Neutrophil (primary cell): Measurements from ENCODE around the gene GOLIM4.
A peak's percentile ranks its signal among the peaks of the same experiment; 100 is the strongest.

Experiments
- H3K27ac ChIP-seq: fragments of 200-600 bp; sonication (generic); 2 replicates; pipeline ENCODE4 v1.5.1; 2016; ENCODE audit warnings: mild to moderate bottlenecking, moderate library complexity
- H3K27me3 ChIP-seq: fragments of 200-600 bp; sonication (generic); 2 replicates; pipeline ENCODE4 v1.6.0; 2016; ENCODE audit warnings: mild to moderate bottlenecking
- H3K36me3 ChIP-seq: fragments of 200-600 bp; sonication (generic); 2 replicates; pipeline ENCODE4 v1.5.1; 2017
- H3K4me1 ChIP-seq, 2 experiments: fragments of 200-600 bp in 1 of 2; sonication (generic) in 1 of 2; 1 replicate in 1 of 2; 2 replicates in 1 of 2; pipeline versions ENCODE4 v1.5.1 to v1.6.1; 2013 to 2016; ENCODE audit warnings: low read depth in 1 of 2, low read length in 1 of 2, mild to moderate bottlenecking in 1 of 2, moderate library complexity in 1 of 2; ENCODE audit not compliant: control insufficient read depth in 1 of 2, insufficient read depth in 1 of 2
- H3K4me3 ChIP-seq, 2 experiments: fragments of 200-600 bp in 1 of 2; sonication (generic) in 1 of 2; 1 replicate in 1 of 2; 2 replicates in 1 of 2; pipeline ENCODE4 v1.5.1; 2013 to 2016; ENCODE audit warnings: low read depth in 1 of 2, low read length in 1 of 2, mild to moderate bottlenecking in 1 of 2, moderate library complexity in 1 of 2
- H3K9me3 ChIP-seq: fragments of 200-600 bp; sonication (generic); 2 replicates; pipeline ENCODE4 v1.5.1; 2016
- TF ChIP-seq, protein P1 (sequence below): fragments of 200-600 bp; sonication (generic); IDR thresholded peaks from 2 replicates; pipeline ENCODE4 v1.5.1; 2016; ENCODE audit warnings: antibody characterized with exemption

GOLIM4 gene

DNA sequence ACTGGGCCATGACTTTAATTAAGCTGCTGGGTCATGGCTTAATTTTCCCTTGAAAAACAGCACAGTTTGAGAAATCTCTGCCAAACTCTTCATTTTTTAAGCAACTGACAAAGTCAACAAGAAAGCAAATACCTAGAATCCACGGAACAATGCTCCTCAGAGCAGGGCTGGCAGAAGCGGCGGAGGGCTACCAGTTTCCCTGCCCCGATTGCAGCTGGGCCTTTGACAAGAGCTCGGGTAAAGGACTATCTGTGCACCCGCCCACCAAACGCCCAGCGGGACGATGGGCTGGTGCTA, 1.2 kb downstream of the GOLIM4 start:
- Histone ChIP-seq H3K27ac (peak overlapping the region; percentile 64), H3K9me3 (no peaks in the 10 kb centered on the region), H3K36me3 (no peaks in the 10 kb centered on the region), H3K4me3 (peak overlapping the region; percentile 73 to 78), H3K27me3 (peaks cover 4% of the 10 kb centered on the region), H3K4me1 (peaks cover 19% of the 10 kb centered on the region in 2 experiments)
- TF ChIP-seq, protein P1, sequence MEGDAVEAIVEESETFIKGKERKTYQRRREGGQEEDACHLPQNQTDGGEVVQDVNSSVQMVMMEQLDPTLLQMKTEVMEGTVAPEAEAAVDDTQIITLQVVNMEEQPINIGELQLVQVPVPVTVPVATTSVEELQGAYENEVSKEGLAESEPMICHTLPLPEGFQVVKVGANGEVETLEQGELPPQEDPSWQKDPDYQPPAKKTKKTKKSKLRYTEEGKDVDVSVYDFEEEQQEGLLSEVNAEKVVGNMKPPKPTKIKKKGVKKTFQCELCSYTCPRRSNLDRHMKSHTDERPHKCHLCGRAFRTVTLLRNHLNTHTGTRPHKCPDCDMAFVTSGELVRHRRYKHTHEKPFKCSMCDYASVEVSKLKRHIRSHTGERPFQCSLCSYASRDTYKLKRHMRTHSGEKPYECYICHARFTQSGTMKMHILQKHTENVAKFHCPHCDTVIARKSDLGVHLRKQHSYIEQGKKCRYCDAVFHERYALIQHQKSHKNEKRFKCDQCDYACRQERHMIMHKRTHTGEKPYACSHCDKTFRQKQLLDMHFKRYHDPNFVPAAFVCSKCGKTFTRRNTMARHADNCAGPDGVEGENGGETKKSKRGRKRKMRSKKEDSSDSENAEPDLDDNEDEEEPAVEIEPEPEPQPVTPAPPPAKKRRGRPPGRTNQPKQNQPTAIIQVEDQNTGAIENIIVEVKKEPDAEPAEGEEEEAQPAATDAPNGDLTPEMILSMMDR, result no peak

DNA sequence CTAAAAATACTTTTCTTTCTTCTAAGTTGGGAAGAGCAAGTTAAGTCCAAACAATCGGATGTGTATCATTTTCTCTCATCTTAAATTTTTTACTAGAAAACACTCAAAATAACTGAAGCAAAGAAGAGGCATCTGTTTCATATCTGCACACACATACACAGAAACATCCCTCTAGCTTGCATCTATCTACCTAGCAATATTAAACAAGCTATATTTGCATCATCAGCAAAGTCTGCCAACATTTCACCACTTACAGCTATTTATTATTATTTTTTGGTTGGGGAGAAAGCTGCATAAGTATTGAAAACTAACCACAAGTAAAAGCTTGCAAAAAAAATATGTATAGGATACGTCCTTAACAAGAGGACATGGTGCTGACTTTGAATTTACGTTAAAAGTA, 1.9 kb downstream of the GOLIM4 start:
- H3K9me3 ChIP-seq, result no peaks in the 10 kb centered on the region
- no peak overlapping the region for H3K4me3 ChIP-seq
- peaks cover 19% of the 10 kb centered on the region in 2 experiments for H3K4me1 ChIP-seq
- H3K27ac ChIP-seq, result no peak overlapping the region
- peaks cover 4% of the 10 kb centered on the region for H3K27me3 ChIP-seq
- H3K36me3 ChIP-seq, result no peaks in the 10 kb centered on the region
- TF ChIP-seq, protein P1, result no peak

DNA sequence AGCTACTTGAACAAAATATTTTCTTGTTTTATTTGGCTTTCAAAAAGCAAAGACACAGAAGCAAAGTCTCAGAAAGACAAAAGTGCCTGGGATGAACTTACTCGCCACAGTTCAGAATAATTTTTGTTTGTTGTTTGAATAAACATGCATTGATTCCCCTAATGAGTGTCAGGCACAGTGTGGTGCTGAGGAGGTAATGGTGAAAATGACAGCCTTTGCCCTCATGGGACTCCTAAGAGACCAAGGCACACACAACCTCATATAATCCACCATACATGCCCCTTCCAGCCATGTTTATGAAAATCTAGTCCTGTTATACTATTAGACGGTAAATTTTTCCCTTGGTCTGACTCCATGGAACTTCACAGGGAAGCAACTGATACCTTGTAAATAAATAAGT, 2.5 kb downstream of the GOLIM4 start:
- TF ChIP-seq, protein P1, result no peak
- Histone ChIP-seq H3K9me3 (no peaks in the 10 kb centered on the region), H3K36me3 (no peaks in the 10 kb centered on the region), H3K27me3 (peaks cover 4% of the 10 kb centered on the region), H3K4me1 (peaks cover 19% of the 10 kb centered on the region in 2 experiments), H3K4me3 (no peak overlapping the region), H3K27ac (no peak overlapping the region)

DNA sequence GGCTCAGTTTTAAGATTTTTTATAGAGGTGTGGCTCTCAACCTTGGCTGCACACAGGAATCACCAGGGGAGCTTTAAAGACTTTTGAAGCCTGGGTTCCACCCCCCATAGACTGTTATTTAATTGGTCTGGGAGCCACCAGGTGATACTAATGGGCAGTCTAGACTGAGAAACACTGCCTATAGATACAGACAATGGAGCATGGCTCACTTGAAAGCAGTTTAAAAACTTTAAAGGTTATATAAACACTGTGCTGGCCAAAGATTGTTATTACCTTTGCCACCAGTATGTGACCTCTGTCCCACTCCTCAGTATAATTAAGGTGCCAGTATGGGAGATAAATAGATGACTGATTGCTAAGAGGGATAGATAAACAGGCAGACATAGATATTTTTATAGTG, 3.8 kb downstream of the GOLIM4 start:
- TF ChIP-seq, protein P1, result no peak
- Histone ChIP-seq H3K9me3 (no peaks in the 10 kb centered on the region), H3K4me1 (peaks cover 19% of the 10 kb centered on the region in 2 experiments), H3K27me3 (peaks cover 4% of the 10 kb centered on the region), H3K4me3 (no peak overlapping the region), H3K27ac (no peak overlapping the region), H3K36me3 (no peaks in the 10 kb centered on the region)

DNA sequence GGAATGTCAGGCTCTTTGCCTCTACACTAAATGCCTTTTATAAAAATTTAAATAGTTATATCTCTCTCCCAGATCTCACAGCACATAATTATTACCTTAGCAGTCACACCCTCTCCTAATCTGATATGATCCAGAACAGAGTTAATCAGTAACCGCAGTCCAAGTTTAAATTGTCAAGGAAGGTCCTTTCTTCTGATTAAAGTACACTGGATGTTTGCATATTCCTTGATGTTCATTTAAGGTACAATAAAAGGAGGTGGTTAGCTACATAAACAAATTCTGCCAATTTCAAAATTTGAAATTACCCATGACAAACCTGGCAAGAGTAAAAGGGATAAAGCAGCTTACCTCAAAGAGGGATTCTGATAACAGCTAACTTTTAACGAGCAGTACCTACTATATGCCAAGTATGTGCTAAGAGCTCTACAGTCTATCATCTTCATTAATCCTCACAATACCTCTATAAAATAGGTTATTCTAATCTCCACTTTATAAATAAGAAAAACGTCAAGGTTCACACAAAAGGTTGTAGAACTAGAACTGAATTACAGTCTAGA, 4.3 kb downstream of the GOLIM4 start:
- Histone ChIP-seq H3K27ac (no peak overlapping the region), H3K27me3 (peaks cover 2% of the 10 kb centered on the region), H3K4me1 (peaks cover 17 to 18% of the 10 kb centered on the region in 2 experiments), H3K9me3 (no peaks in the 10 kb centered on the region), H3K4me3 (no peak overlapping the region), H3K36me3 (no peaks in the 10 kb centered on the region)
- TF ChIP-seq, protein P1, result no peak
